ENCODE results near the gene UBQLN3.

GRCh38 chr11:5531053-5531831 is 21.5 kb upstream of the UBQLN3 start:
- no peak for TF ChIP-seq EZH2 (IDR thresholded peaks at IDR 0.05; ENCODE audit: insufficient read depth, poor library complexity, severe bottlenecking)
- TF ChIP-seq EZH2phosphoT487 (IDR thresholded peaks at IDR 0.05; ENCODE audit: insufficient read depth, low read depth), result no peak
